DOHH2 (cell line): ENCODE measurements around the gene SLC51A.

Experiments used
- H3F3A ChIP-seq: fragments of 200-600 bp; sonication (generic), shearing (Covaris generic); 2 replicates; pipeline ENCODE4 v1.6.0; 2016; ENCODE audit warnings: antibody characterized with exemption, mild to moderate bottlenecking; ENCODE audit not compliant: control insufficient read depth, insufficient read depth
- H3K27ac ChIP-seq: fragments of 200-600 bp; sonication (generic); 2 replicates; pipeline ENCODE4 v1.5.1; 2014; ENCODE audit warnings: low read depth, mild to moderate bottlenecking, low read length, moderate library complexity
- H3K27me3 ChIP-seq: fragments of 200-600 bp; sonication (generic); 2 replicates; pipeline ENCODE4 v1.6.1; 2014; ENCODE audit warnings: mild to moderate bottlenecking, low read length, mixed read lengths; ENCODE audit not compliant: control insufficient read depth
- H3K36me3 ChIP-seq: fragments of 200-600 bp; sonication (generic); 2 replicates; pipeline ENCODE4 v1.6.1; 2014; ENCODE audit warnings: mild to moderate bottlenecking, low read length, moderate library complexity, mixed read lengths; ENCODE audit not compliant: control insufficient read depth
- H3K4me1 ChIP-seq: fragments of 200-600 bp; sonication (generic); 2 replicates; pipeline ENCODE4 v1.6.1; 2014; ENCODE audit warnings: mild to moderate bottlenecking, low read length, mixed read lengths; ENCODE audit not compliant: control insufficient read depth
- H3K4me2 ChIP-seq: fragments of 200-600 bp; sonication (generic); 2 replicates; pipeline ENCODE4 v1.6.0; 2014; ENCODE audit warnings: mild to moderate bottlenecking, low read length, moderate library complexity
- H3K4me3 ChIP-seq: fragments of 200-600 bp; sonication (generic); 2 replicates; pipeline ENCODE4 v1.5.1; 2014; ENCODE audit warnings: mild to moderate bottlenecking, low read length, mixed read lengths
- H3K79me2 ChIP-seq: fragments of 200-600 bp; sonication (generic); 2 replicates; pipeline ENCODE4 v1.6.1; 2014; ENCODE audit warnings: mild to moderate bottlenecking, low read length, mixed read lengths; ENCODE audit not compliant: control insufficient read depth
- H3K9me2 ChIP-seq: fragments of 200-600 bp; sonication (generic); replicated peaks from 2 replicates; pipeline ENCODE4 v1.6.1; 2014; ENCODE audit warnings: mild to moderate bottlenecking, low read length, mixed read lengths; ENCODE audit not compliant: control insufficient read depth
- H3K9me3 ChIP-seq: fragments of 200-600 bp; sonication (generic); 2 replicates; pipeline ENCODE4 v1.6.1; 2014; ENCODE audit warnings: antibody characterized with exemption, low read length, mixed read lengths; ENCODE audit not compliant: control insufficient read depth, insufficient read depth
- H4K20me1 ChIP-seq: fragments of 200-600 bp; sonication (generic); 2 replicates; pipeline ENCODE4 v1.6.0; 2014; ENCODE audit warnings: low read depth, mild to moderate bottlenecking, antibody characterized with exemption, low read length, moderate library complexity; ENCODE audit not compliant: control insufficient read depth, insufficient read depth
- EZH2phosphoT487 ChIP-seq: fragments of 200-600 bp; sonication (generic); IDR thresholded peaks from 2 replicates; pipeline ENCODE4 v1.6.1; 2017; ENCODE audit warnings: borderline replicate concordance, mild to moderate bottlenecking, antibody characterized with exemption, low read length, moderate library complexity, mixed read lengths
- TF ChIP-seq, protein P1 (sequence below): fragments of 200-600 bp; sonication (generic); IDR thresholded peaks from one replicate; pipeline ENCODE4 v1.5.1; 2014; ENCODE audit warnings: antibody characterized with exemption, mild to moderate bottlenecking, low read depth, low read length; ENCODE audit not compliant: poor library complexity, severe bottlenecking

SLC51A gene

DNA sequence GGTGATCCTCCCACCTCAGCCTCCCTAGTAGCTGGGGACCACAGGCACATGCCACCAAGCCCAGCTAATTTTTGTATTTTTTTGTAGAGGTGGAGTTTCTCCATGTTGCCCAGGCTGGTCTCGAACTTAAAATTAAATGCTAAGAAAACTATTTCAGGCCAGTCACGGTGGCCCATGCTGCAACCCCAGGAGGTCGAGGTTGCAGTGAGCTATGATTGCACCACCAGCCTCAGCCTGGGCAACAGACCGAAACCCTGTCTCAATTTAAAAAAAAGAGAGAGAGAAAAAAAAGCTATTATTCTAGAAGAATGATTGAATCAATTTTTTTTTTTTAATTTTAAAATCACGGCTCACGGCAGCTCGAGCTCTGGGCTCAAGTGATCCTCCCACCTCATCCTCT, 4.7 kb downstream of the SLC51A start:
- TF ChIP-seq, protein P1, sequence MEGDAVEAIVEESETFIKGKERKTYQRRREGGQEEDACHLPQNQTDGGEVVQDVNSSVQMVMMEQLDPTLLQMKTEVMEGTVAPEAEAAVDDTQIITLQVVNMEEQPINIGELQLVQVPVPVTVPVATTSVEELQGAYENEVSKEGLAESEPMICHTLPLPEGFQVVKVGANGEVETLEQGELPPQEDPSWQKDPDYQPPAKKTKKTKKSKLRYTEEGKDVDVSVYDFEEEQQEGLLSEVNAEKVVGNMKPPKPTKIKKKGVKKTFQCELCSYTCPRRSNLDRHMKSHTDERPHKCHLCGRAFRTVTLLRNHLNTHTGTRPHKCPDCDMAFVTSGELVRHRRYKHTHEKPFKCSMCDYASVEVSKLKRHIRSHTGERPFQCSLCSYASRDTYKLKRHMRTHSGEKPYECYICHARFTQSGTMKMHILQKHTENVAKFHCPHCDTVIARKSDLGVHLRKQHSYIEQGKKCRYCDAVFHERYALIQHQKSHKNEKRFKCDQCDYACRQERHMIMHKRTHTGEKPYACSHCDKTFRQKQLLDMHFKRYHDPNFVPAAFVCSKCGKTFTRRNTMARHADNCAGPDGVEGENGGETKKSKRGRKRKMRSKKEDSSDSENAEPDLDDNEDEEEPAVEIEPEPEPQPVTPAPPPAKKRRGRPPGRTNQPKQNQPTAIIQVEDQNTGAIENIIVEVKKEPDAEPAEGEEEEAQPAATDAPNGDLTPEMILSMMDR = no peak
- Histone ChIP-seq H3K79me2 (no peaks in the 10 kb centered on the region), H3K27me3 (peaks cover 5% of the 10 kb centered on the region; the same call in 1 of the 2 replicates)

DNA sequence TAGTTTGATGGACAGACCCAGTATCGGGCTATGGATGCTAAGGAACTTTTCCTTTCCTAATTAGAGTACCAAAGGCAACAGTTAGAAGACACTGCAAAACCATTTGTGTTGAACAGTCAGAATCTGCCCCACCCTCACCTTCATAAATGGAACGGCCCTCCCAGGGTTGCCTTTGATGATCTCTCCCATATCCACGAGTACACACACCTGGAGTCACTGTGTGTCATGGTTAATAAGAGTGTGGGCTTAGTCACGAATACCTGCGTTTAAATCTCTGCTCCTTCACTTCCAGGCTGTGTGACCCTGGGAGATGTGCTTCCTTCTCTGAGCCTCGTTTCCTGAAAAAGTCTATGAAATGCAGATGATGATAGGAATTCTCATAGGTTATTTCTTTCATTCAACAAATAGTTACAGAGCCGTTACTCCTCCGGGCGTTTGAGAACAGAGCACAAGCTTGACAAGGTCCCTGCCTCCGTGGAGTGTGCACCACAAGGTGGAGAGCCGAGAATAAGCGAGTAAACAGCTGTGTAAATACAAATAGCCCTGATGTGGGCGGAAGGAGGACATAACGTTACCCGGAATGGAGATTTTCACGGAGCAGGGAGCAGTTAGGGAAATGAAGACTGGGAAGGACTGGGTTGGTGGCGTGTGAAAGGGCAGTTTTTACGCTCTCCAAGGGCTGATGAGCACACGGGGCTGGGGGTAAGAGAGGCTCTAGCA, 6.7 kb downstream of the SLC51A start:
- no peaks in the 10 kb centered on the region for H3F3A ChIP-seq
- no peak overlapping the region for H3K4me3 ChIP-seq
- H3K27ac ChIP-seq = no peak overlapping the region
- H3K27me3 ChIP-seq = peaks cover 5% of the 10 kb centered on the region; the same call in 1 of the 2 replicates
- no peaks in the 10 kb centered on the region for H4K20me1 ChIP-seq
- H3K4me2 ChIP-seq = no peak overlapping the region
- H3K9me3 ChIP-seq = no peaks in the 10 kb centered on the region
- H3K9me2 ChIP-seq = no peaks in the 10 kb centered on the region
- TF ChIP-seq EZH2phosphoT487 = no peak
- TF ChIP-seq, protein P1 = no peak
- H3K79me2 ChIP-seq = no peaks in the 10 kb centered on the region
- peaks cover 8% of the 10 kb centered on the region for H3K4me1 ChIP-seq
- H3K36me3 ChIP-seq = no peaks in the 10 kb centered on the region

More for the DNA sequence above, 4.7 kb downstream of the SLC51A start:
- Histone ChIP-seq H3F3A (no peaks in the 10 kb centered on the region), H3K4me2 (no peak overlapping the region), H3K27ac (no peak overlapping the region), H3K9me2 (no peaks in the 10 kb centered on the region), H3K9me3 (no peaks in the 10 kb centered on the region), H3K4me3 (no peak overlapping the region), H3K4me1 (peaks cover 8% of the 10 kb centered on the region), H4K20me1 (no peaks in the 10 kb centered on the region), H3K36me3 (no peaks in the 10 kb centered on the region)

DNA sequence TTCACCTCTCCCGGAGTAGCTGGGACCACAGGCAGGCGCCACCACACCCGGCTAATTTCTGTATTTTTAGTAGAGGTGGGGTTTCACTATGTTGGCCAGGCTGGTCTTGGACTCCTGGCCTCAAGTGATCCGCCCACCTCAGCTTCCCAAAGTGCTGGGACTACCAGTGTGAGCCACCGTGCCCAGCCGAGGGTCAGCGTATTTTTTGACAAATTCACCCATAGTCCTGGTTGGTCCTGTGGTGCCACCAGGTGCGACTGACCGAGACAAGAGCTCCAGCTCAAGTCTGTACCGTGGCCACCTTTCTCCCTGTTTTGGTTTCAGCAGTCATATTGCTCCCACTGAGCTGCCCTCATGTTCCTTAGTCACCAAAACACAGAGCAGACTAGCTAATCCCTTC, 8.8 kb downstream of the SLC51A start:
- Histone ChIP-seq H3K4me2 (no peak overlapping the region), H3K4me3 (no peak overlapping the region), H4K20me1 (no peaks in the 10 kb centered on the region), H3K9me2 (no peaks in the 10 kb centered on the region), H3F3A (no peaks in the 10 kb centered on the region), H3K9me3 (no peaks in the 10 kb centered on the region), H3K27me3 (peaks cover 5% of the 10 kb centered on the region; the same call in 1 of the 2 replicates), H3K4me1 (no peaks in the 10 kb centered on the region), H3K27ac (no peak overlapping the region), H3K79me2 (no peaks in the 10 kb centered on the region), H3K36me3 (no peaks in the 10 kb centered on the region)
- TF ChIP-seq EZH2phosphoT487 = no peak
- TF ChIP-seq, protein P1 = no peak
